Measurements from ENCODE around the gene TJP2.

The TJP2 gene

DNA sequence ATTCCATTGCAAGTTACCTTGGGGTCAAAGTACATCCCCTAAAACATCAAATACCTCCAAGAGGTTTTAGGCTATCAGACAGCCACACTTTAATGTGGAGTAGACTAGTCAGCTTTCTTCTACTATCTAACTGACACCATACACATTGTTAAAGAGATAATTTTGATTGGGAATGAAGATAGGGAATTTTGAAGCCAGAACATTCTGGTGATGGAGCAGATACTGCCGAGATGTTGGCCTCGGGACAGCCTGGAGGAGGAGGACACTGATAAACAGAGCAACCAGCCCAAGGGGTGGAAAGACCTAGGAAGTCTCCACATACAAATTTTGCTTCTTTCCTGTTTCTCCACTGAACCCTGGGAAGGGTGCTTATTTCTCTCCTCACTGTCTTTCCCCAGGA, 14.9 kb downstream of the TJP2 start:
- no peak for DNase-seq (ENCODE audit: insufficient read length, low spot score)
- FAIRE-seq = peak; percentile 18

DNA sequence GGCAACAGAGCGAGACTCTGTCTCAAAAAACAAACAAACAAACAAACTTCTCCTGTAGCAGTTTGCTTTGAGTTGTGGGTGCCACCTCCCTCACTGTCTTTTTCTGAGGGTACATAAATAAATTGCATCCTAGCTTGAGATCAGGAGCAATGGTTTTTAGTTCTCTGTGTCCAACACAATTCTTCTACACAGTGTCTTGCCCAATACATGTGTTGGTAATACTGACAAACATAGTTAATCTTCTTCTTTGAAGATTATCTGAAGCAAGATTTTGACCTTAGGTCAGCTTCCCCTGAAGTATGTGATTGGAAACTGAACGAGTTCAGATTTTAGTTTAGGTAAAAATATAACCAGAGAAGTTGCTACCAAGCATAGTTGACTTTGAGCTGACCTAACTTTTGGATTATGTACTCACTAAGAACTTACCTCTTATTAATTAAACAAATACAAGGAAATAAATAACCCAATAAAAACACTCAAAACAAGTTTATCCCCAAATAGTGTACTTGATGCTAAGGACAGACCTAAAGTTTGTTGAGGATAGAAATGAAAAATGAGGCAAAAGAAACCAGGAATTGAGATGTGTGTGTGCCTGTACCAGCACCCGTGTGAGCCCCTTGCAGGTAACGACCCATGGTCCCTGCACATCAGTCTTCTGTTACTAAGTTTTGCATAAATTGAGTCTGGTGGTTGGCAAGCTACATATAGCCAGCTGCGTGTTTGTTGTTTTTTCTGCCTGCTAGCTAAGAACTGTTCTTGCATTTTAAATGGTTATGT, 16.2 kb downstream of the TJP2 start:
- DNase-seq (ENCODE audit: insufficient read length, low spot score) = no peak
- FAIRE-seq = peak; percentile 86

DNA sequence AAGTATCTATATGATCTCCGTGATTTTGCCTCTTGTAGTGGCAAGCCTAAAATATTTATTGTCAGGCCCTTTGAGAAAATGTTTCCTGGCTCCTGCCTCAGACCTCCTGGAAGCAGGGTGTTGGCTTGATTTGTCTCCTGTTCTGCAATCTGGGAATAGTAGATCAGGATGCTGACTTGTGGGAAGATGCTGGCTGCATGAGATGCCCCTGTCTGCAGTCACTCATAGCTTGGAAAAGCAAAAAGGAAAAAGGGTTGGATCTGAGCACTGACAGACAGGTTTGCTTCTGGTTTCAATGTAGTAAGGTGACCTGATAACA, 16.7 kb downstream of the TJP2 start:
- FAIRE-seq (no peak), DNase-seq (ENCODE audit: insufficient read length, low spot score) (no peak)

DNA sequence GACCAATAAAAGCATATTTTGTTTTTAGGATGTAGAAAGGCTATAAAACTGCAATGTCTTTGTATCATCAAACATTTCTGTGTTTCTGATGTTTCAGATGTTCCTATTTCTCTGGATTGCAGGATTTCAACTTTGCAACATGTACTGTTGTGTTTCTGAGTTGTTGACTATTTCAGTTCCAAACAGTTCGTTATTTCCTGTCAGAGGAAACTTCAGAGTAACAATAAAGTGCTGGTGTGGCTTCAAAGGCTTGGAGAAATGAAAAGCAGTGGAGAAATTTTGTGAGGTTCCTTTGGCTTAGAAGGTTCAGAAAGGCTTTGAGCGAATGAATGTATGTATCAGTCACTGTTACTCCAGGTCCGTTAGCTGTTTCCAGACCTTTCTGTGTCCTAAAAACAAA, 17.2 kb downstream of the TJP2 start:
- peak; percentile 64 for FAIRE-seq

DNA sequence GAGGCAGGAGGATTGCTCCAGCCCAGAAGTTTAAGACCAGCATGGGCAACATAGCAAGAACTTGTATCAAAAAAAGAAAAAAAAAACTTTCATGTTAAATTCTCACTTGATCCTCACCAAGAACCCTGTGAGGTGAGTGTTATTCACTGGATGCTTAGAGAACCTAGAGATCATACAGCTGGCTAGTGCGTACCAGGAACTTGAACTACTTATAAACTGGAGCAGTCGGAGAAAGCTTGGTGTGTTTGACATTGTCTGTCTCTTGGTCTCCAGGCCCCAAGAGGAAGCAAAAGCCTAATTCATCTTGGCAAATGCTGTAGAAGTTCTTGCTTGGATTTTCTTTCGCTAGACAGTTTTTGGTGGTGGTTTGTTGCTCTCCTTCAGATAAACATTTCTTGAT, 18.1 kb downstream of the TJP2 start:
- DNase-seq (ENCODE audit: insufficient read length, low spot score) = no peak
- no peak for FAIRE-seq

More for the DNA sequence above, 17.2 kb downstream of the TJP2 start:
- no peak for DNase-seq (ENCODE audit: insufficient read length, low spot score)

DNA sequence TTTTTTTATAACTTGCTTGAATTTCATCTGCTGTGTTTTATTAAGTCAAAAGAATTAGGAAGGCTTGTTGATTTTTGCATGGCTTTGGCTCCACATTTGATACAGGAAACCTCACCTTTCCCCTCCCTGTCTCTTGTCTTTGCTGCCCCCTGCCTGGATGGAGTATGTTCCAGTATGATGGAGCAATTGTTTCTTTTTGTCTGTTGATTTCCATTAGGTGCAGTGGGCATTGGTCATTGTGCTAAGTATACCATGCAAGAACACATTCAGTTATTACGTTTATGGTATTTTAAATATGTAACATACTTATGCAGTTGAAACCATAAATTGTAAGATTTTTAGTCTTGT, 19.6 kb downstream of the TJP2 start:
- no peak for DNase-seq (ENCODE audit: insufficient read length, low spot score)

DNA sequence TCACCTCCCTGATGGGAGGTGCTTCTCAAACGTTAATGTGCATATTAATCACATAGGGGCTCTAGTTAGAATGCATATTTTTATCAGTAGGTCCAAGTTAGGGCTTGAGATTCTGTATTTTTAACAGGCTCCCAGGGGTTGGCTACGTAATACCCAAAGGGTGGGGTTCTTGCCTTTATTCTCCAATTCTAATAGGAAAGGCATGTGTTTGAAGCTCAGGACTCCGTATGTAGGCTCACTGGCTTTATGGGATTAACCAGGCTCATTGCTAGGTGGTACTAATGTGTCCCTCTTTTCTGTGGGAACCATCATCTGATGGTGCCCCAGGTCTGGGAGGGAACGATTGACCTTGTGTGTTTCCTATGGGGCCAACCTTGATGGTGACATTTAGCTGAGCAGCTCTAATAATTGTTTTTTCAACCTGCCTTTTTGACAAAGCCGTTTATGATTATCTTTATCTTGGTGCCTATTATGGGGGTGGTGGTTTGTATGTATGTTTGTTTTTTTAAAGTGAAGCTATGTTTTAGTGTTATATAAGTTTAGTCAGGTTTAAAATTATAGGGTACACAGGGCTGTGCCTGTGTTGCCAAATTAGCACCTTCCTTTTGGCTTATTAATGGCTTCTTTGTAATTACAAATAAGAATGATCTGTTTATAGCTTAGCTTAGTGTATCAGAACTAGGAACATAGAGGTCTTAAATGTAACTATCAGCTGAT, 20.8 kb downstream of the TJP2 start:
- no peak for FAIRE-seq

More for the DNA sequence above, 19.6 kb downstream of the TJP2 start:
- FAIRE-seq = no peak

DNA sequence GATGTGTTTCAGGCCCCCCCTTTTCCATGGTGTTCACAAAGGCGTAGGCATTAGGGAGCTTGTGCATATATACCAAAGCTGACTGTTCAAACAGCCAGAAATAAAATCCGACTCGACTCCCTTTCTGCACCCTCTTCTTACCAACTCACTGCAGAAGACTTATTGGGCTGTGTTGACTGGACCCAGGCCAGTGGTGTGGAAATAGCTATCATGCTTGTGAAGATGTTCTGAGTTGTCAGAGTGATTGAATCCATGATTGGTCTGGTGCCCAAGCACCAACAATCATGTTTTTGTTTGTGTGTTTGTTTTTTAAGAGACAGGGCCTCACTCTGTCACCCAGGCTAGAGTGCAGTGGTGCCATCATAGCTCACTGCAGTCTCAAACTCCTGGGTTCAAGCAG, 21.6 kb downstream of the TJP2 start:
- DNase-seq (ENCODE audit: insufficient read length, low spot score) (no peak), FAIRE-seq (no peak)

More for the DNA sequence above, 20.8 kb downstream of the TJP2 start:
- DNase-seq (ENCODE audit: insufficient read length, low spot score) = no peak

DNA sequence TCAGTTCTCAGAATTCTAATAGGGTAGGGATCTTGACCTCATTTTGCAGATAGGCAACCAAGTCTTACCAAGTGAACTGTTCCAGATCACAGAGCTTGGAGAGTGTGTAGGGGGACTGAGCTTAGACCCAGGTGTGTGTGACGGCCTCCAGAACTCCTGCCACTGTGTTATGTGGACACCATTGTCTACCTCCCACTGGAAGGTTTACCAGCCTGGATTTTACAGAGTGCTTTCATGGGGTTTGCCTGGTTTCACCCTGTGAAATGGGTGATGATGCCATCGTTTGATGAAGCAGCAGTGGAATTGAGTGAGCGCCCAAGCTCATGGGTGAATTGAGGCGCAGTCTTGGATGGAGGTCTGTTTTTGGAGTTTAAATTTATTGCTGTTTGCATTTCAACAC, 23.6 kb downstream of the TJP2 start:
- no peak for FAIRE-seq
- DNase-seq (ENCODE audit: insufficient read length, low spot score) = no peak

DNA sequence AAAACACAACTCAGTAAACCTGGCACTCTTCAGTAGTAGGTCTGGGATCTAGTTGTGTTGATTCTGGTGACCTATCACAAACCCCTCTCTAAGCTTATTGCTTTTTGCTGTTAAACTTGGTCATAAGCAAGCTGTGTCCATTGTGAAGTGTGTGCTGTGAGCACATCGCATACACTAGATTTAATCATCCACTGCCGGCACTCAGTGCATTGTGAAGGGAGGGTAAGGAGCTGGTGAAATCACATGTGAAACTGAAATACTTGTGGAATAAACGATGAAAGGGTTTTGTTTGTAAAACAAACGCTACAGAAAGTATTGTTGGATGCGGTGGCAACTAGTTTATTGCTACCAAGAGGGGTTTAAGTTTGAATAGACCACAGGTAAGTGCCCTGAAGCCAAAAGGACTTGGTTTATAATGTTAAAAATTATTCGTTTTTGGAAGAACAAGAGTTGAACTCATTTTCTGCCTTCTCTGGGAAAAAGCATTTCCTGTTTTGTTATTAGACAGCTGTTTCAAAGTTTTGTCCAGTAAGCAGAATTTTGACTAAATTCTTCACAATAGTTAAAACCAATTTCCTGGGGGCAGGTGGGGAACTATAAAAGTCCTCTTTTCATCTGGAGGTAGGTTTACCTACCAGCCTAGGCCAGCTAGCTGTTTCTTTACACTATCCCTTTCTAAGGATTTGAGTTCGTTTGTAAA, 24.6 kb downstream of the TJP2 start:
- DNase-seq (ENCODE audit: insufficient read length, low spot score) (no peak), FAIRE-seq (no peak)

DNA sequence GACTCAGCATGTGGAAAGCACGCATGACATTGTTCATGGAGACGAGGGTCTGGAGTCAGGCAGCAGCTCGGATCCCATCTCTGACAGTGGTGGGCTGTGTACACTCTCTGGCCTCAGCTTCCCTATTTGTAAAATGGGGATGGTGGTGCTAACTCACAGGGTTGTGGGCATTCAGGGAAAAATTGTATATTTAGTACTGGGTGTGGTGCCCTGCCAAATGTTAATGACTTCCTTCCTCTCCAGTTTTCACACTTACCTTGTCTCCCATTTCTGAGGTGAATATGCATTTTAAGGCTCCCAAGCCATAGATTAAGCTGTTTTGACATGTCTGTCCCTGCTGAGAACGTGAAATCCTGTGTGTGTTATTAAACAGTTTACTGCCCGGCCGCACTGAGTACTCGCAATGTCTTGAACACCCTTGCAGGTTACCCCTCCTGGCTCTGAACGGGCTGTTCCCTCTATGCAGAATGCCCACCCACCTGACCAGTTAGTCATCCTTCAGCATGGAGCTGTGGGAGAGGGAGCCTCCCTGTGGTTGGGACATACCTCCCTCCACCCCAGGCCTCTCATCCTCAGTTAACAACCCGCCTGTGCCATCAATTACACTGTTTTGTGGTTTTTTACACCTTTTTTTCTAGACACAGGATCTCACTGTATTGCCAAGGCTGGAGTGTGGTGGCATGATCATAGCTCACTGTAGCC, 25.8 kb downstream of the TJP2 start:
- FAIRE-seq = no peak

DNA sequence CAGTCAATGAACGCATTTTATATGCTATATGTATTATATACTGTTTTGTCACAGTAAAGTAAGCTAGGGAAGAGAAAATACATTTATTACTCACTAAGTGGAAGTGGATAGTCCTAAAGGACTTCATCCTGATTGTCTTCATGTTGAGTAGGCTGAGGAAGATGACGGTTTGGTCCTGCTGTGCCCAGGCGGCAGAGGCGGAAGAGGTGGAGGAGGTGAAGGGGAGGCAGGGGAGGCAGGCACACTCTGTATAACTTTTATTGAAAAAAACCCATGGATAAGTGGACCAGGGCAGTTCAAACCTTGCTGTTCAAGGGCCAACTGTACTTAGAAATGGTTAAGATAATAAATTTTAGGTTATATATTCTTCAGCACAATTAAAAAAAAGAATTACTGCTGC, 28.5 kb downstream of the TJP2 start:
- FAIRE-seq = no peak
- no peak for DNase-seq (ENCODE audit: insufficient read length, low spot score)

More for the DNA sequence above, 25.8 kb downstream of the TJP2 start:
- no peak for DNase-seq (ENCODE audit: insufficient read length, low spot score)

DNA sequence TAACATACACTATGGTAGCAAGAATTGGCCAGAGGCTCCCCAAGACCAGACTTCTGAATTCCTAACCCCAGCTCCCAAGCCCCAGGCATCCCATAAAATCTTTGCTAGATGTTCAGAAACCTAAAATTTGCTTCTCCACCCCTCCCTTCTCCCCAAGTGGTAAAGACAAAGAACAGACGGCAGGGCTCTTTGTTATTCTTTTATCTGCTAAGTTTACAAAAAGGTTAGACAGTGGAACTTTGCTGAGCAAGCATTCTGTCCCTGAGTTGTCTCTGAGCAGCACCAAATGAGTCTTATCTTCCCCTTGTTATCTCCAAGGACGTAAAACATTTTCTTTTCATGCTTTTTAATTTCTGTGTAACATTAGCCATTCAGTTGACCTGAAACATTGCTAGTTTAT, 30.2 kb downstream of the TJP2 start:
- FAIRE-seq = no peak

DNA sequence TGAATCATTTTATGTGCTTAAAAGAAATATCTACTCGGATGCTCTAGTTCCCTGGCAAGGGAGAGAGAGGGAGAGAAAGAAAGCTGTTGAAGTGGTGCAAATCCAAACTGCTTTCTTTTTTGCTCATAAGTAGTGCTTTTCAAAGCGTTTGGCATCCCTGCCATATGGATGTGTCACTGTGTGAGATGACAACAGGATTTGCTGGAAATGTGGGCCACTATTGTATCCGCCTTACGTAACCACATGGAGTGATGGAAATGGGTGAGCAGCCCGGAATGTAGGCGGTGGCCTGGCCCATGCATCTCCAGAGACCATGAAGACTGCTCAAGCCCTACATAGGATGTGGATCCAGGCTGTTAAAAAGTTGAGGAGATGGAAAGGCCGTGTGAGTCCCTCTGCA, 30.8 kb downstream of the TJP2 start:
- DNase-seq (ENCODE audit: insufficient read length, low spot score) (no peak), FAIRE-seq (no peak)

More for the DNA sequence above, 30.2 kb downstream of the TJP2 start:
- DNase-seq (ENCODE audit: insufficient read length, low spot score) = no peak

DNA sequence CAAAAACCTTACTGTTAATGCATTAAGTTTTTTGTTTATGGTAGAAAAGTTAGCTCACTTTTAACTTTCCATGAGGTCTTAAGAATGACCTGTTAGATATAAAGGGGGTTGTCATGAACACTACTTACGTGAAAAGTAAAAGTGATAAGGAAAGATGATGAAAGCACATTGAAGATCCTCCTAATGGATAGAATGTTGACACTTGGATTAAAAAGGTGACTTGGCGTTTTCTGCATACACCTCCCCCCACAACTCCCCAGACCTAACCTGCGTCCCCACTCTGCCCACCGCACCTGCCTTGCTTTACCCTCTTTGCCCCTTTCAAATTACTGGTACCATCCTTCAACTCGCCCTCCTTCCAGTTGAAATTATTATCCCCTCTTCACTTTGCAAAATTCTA, 32.0 kb downstream of the TJP2 start:
- peak; percentile 63 for FAIRE-seq

DNA sequence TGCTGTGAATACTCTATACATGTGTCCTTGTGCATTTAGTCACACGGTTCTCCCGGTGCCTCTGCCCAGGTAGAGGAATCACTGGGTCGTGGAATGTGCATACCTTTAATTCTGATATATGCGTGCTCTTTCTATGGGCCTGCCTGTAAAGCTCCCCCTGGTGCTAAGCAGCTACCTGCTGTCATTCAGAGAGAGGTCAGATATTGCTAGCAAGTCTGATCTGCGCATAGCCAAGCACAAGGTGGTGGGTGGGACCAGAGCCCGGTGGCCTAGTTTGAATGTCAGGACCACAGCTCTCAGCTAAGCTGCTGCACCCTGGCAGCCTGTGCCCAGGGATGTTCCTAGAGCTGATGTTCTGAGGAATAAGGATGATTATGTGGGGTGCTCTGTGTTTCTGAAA, 33.4 kb downstream of the TJP2 start:
- no peak for DNase-seq (ENCODE audit: insufficient read length, low spot score)
- no peak for FAIRE-seq

More for the DNA sequence above, 32.0 kb downstream of the TJP2 start:
- no peak for DNase-seq (ENCODE audit: insufficient read length, low spot score)

DNA sequence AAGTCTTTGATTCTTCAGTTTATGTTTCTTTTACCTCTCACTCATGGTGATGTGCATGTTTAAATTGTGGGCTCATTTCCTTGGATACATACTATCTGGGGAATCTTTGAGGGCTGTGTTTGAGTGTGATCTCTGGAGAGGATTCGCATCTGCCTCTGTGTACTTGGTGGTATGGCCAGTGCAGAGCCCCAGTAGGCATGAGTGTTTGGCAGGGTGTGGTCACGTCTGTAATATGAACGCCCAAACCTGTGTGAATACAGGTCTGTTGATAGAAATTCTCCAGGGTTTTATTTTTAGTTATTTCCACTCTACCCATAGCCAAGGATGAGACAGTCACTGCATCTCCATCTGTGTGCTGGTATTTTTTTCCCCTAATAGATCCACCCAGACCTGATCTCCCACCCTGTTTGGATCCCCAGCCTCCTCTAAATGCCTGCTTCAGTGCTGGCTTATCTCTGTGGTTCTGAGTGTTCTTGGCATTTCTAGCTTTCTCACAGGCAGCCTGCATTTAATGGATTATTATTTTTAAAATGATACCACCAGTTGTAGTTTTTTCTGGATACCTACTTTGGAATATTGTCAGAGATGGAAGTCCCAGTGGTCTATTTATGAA, 37.5 kb downstream of the TJP2 start:
- DNase-seq (ENCODE audit: insufficient read length, low spot score) = no peak
- no peak for FAIRE-seq

DNA sequence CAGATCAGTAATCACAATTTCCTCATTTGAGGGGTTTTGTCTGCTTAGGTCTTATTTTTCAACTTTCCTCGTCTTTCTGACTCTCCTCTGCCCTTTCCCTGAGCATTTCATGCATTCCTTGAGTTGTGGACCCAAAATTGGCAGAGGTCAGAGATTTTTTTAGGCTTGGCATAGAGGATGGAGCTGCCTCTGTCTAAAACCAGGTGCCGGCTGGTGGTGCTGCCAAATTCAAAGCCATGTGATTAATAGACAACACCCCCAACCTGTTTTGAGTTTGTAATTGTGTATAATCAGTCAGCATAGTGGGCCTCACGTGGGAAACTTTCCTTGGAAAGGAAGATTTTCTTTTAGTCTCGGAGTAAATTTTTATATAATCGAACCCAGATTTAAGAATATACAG, 39.6 kb downstream of the TJP2 start:
- DNase-seq (ENCODE audit: insufficient read length, low spot score) (no peak), FAIRE-seq (no peak)

DNA sequence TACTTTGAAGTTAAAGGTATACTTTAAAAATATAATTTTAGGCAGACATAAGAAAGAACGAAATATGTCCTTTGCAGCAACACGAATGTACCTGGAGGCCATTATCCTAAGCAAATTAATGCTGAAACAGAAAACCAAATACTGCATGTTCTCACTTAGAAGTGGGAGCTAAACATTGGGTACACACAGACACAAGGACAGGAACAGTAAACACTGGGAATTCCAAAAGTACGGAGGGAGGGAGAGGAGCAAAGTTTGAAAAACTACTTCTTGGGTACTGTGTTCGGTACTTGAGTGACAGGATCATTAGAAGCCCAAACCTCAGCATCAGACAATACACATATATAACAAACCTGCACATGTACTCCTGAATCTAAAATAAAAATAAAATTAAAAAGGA, 40.9 kb downstream of the TJP2 start:
- DNase-seq (ENCODE audit: insufficient read length, low spot score) (no peak), FAIRE-seq (no peak)

DNA sequence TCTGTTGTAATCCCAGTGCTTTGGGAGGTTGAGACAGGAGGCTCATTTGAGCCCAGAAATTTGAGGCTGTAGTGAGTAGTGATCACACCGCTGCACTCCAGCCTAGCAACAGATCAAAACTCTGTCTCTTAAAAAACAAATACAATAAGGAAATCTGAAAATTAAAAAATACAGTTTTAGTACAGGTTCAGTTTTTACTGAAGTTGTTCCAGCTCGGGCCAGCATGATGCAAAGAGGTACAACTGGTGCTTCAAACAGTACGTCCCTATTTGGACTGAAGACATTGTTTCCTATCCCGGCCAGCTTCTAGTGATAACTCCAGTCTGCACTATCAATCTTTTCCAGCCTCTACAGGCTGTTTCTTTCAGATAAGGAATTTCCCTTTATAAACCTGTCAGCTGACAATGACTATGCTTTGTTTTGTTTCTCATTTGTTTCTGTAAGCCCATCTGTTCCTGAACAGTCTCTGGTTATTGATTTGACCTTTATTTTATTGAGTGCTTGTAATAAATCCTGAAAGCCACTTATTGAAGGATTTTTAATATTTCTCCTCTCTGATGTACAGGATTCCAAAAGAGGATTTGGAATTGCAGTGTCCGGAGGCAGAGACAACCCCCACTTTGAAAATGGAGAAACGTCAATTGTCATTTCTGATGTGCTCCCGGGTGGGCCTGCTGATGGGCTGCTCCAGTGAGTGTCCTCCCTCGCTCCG, 41.9 kb downstream of the TJP2 start:
- DNase-seq (ENCODE audit: insufficient read length, low spot score) = no peak
- no peak for FAIRE-seq

Data from GM19239 (cell line).